HFFc6 (cell line): ENCODE results near the gene GRIK4. TPM values are rescaled to one million over a fixed set of nuclear protein-coding genes. Genes with fewer than 3 reads are reported as not detected.
"Not testable (repeated sequence)": the region's sequence is repeated elsewhere in the genome, so short reads cannot be mapped to it uniquely, and the experiment has no call there.

Experiments
- DNase-seq: peaks from one replicate; pipeline ENCODE4 v3.0.0-alpha.2; 2018
- H3K27ac Mint-ChIP-seq: 2 replicates; pipeline ENCODE4 v1.8.0; 2020; ENCODE audit warnings: mild to moderate bottlenecking, mixed read lengths
- H3K27me3 Mint-ChIP-seq: 2 replicates; pipeline ENCODE4 v1.8.0; 2021; ENCODE audit warnings: mild to moderate bottlenecking, moderate library complexity, mixed read lengths; ENCODE audit not compliant: insufficient read depth
- H3K36me3 Mint-ChIP-seq: 2 replicates; pipeline ENCODE4 v1.8.0; 2021; ENCODE audit warnings: low read depth, mixed read lengths
- H3K4me1 Mint-ChIP-seq: 2 replicates; pipeline ENCODE4 v1.8.0; 2020; ENCODE audit warnings: low read depth, mixed read lengths
- H3K4me3 Mint-ChIP-seq: 2 replicates; pipeline ENCODE4 v1.8.0; 2020; ENCODE audit warnings: mild to moderate bottlenecking, moderate library complexity, mixed read lengths
- H3K9me3 Mint-ChIP-seq: 2 replicates; pipeline ENCODE4 v1.8.0; 2020; ENCODE audit warnings: mild to moderate bottlenecking, mixed read lengths
- CTCF ChIP-seq: fragments of 200-600 bp; sonication (generic); IDR thresholded peaks from 2 replicates; pipeline ENCODE4 v1.5.0; 2021; ENCODE audit warnings: antibody characterized with exemption, mild to moderate bottlenecking
- total RNA-seq, 6 experiments: library from RNA; stranded (reverse); fragmentation: NEBNext Ultra II Directional; extraction: Animal tissue kit (Norgen Biotek cat#: 25700); gene quantifications; 2 replicates in 1 of 6; 3 replicates in 5 of 6; pipeline ENCODE4 v1.2.3, GENCODE V29; 2021

GRIK4 gene
- total RNA-seq, 6 experiments from 2014 or later = not detected

DNA sequence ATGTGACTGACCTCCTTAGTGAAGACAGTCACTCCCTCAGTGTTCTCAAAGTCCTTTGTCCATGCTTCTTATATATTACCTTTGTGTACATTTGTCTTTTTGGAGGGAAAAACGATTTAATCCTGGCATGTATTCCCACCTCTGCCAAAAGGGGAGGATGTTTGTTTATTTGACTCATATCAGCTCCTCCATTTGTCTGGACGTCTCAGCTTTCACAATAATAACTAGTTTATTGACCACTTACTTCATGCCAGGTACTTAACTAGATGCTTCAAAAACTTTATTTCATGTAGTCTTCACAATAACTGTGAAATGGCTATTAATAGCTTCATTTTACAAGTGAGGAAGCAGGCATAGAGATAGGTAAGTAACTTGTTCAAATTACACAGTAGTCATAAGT is 517.6 kb downstream of the GRIK4 start:
- Mint-ChIP-seq H3K27ac (no peak overlapping the region), H3K27me3 (no peaks in the 10 kb centered on the region; the same call in 1 of the 2 replicates), H3K9me3 (no peaks in the 10 kb centered on the region), H3K36me3 (no peaks in the 10 kb centered on the region), H3K4me1 (peaks cover 16% of the 10 kb centered on the region), H3K4me3 (no peak overlapping the region)
- no peak for TF ChIP-seq CTCF
- DNase-seq = no peak

DNA sequence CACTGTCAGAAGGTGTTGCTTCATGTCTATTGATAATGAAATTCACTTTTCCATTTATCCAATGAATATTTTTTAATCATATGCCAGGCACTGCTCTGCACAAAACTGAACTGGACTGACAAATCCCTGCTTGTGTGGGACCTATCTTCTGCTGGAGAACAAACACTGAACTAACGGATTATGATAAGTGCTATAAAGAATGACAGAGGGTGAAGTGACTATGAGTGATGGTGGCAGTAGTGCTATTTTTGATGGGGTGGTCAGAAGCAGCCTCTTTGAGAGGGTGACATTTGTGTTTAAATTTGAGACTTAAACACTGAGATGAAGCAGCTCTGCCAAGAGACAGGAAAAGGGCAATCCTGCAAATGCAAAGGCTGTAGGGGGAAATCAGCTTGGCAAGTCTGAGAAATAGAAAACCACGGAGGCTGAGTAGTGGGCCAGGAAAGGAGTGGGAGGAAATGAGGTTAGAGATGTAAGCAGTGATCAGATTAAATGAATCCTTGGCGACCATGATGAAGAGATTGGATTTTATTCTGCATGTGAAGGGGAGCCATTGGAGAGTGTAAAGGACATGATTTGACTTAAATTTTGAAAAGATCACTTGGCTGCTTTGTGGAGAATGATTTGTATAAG is 518.4 kb downstream of the GRIK4 start:
- Mint-ChIP-seq H3K4me3 (no peak overlapping the region), H3K36me3 (no peaks in the 10 kb centered on the region), H3K4me1 (peaks cover 10% of the 10 kb centered on the region), H3K9me3 (no peaks in the 10 kb centered on the region), H3K27me3 (no peaks in the 10 kb centered on the region), H3K27ac (no peak overlapping the region)
- no peak for TF ChIP-seq CTCF
- DNase-seq = no peak

- TF ChIP-seq CTCF = no peak
- no peaks in the 10 kb centered on the region for H3K36me3 Mint-ChIP-seq
These were observed 519.6 kb downstream of the GRIK4 start for GRCh38 chr11:121031167-121031566.

DNA sequence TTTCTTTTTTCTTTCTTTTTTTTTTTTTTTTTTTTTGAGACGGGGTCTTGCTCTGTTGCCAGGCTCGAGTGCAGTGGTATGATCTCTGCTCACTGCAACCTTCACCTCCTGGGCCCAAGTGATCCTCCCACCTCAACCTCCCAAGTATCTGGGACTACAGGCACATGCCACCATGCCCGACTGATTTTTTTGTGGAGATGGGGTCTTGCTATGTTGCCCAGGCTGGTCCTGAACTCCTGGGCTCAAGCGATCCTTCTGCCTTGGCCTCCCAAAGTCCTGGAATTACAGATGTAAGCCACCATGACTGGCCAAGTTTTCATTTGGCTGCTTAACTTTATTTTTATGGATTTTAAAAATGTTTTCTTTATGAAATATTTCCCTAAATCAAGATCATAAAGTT is 520.1 kb downstream of the GRIK4 start:
- not testable (repeated sequence) for H3K4me3 Mint-ChIP-seq, DNase-seq, H3K36me3 Mint-ChIP-seq, H3K27me3 Mint-ChIP-seq, H3K9me3 Mint-ChIP-seq, H3K27ac Mint-ChIP-seq, H3K4me1 Mint-ChIP-seq

More at GRCh38 chr11:121031167-121031566, 519.6 kb downstream of the GRIK4 start:
- DNase-seq = no peak
- no peaks in the 10 kb centered on the region for H3K27me3 Mint-ChIP-seq
- H3K4me1 Mint-ChIP-seq = no peaks in the 10 kb centered on the region; the same call in 1 of the 2 replicates
- no peak overlapping the region for H3K27ac Mint-ChIP-seq
- no peak overlapping the region for H3K4me3 Mint-ChIP-seq
- H3K9me3 Mint-ChIP-seq = no peaks in the 10 kb centered on the region

- no peaks in the 10 kb centered on the region; the same call in 1 of the 2 replicates for H3K4me1 Mint-ChIP-seq
- DNase-seq = no peak
- H3K27ac Mint-ChIP-seq = no peak overlapping the region
- H3K4me3 Mint-ChIP-seq = no peak overlapping the region
- no peak for TF ChIP-seq CTCF
- H3K36me3 Mint-ChIP-seq = no peaks in the 10 kb centered on the region
- no peaks in the 10 kb centered on the region for H3K27me3 Mint-ChIP-seq
- H3K9me3 Mint-ChIP-seq = no peaks in the 10 kb centered on the region
These were observed 521.0 kb downstream of the GRIK4 start for GRCh38 chr11:121032546-121032945.

- TF ChIP-seq CTCF = no peak
- Mint-ChIP-seq H3K4me1 (peaks cover 2% of the 10 kb centered on the region), H3K36me3 (no peaks in the 10 kb centered on the region), H3K4me3 (no peak overlapping the region), H3K27ac (no peak overlapping the region), H3K27me3 (no peaks in the 10 kb centered on the region), H3K9me3 (no peaks in the 10 kb centered on the region)
- DNase-seq = no peak
These were observed 522.1 kb downstream of the GRIK4 start for GRCh38 chr11:121033635-121034034.
